Ureter (tissue), 1 donor: ENCODE results near the gene RNF148. TPM values are rescaled to one million over a fixed set of nuclear protein-coding genes. Genes with fewer than 3 reads are reported as not detected.
"Not testable (repeated sequence)": the region's sequence is repeated elsewhere in the genome, so short reads cannot be mapped to it uniquely, and the experiment has no call there.

ENCODE experiments used
- DNase-seq: peaks from one replicate; pipeline ENCODE4 v3.0.0-alpha.2; 2020; ENCODE audit warnings: low spot score
- total RNA-seq: library from RNA; stranded (reverse); gene quantifications from one replicate; pipeline ENCODE4 v1.2.4, GENCODE V29; 2023
- donor health status: DM: yes; HTN: yes; CAD: no.

RNF148 gene
- total RNA-seq, 1 donor from 2014 or later: 3.5 TPM

GRCh38 chr7:122689346-122690109, 13.2 kb downstream of the RNF148 start:
- DNase-seq: no peak

DNA sequence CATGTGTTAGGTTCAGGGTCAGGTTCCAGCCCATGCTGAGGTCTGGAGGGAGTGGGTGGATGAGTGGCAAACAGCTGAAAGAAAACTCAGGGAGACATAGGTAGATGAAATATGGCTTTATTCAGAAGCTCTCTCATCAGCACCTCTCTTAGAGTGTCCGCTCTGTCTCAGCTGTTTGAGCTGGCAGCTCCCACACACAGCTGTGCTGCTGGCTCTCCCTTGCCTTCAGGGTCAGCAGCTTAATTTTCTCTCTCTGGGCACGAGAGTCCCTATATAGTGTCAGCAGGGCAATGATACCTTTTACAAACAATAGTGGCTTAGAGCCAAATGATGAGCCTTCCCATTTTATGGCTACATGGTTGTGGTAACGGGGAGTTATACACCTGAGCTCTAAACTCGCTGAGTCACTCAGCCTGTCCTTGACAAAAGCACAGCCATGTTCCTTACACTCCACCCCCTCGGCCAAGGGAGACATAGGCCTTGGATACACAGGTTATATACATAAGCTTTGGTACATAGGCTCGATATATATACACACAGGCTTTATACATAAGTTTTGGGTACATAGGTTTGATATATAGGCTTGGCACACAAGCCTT, 14.2 kb downstream of the RNF148 start:
- DNase-seq: no peak

- DNase-seq: no peak
Measured at GRCh38 chr7:122686360-122686878, 16.3 kb downstream of the RNF148 start.

- no peak for DNase-seq
Measured at GRCh38 chr7:122684504-122684903, 18.2 kb downstream of the RNF148 start.

DNA sequence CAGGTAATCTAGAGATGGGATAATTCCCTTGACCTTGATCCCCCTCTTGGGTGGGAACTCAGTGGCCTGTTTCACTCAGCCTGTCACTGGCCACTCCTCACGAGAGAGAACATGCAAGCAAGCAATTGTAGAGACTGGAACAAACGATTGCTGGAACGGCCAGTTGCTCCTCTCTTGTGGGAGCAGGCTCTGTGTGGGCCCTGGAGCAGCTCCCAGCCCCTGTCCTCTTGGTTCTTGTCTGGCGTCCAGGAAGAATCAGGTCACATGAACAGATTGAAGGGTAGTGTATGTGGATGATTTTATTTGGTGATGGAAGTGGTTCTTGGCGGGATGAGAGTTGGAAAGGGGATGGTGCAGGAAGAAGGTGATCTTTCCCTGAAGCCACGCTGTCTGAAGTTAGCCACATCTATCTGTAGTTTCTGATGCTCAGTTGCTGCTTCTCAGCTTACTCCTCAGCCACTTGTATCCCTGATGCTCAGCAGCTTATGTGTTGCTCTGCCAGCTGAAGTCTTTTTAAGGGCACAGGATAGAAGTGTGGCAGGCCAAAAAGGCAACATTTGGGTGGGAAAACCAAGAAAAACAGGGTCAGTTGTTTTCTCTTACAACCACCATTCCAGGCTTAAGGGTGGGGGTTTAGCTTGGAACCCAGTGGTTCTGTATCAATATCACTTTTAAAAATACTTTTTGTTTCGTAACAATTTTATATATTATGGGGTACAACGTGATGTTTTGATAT, 19.7 kb downstream of the RNF148 start:
- DNase-seq: no peak

- DNase-seq: not testable (repeated sequence)
Measured at GRCh38 chr7:122681186-122681585, 21.5 kb downstream of the RNF148 start.

- no peak for DNase-seq
Measured at GRCh38 chr7:122679813-122680212, 22.9 kb downstream of the RNF148 start.

DNA sequence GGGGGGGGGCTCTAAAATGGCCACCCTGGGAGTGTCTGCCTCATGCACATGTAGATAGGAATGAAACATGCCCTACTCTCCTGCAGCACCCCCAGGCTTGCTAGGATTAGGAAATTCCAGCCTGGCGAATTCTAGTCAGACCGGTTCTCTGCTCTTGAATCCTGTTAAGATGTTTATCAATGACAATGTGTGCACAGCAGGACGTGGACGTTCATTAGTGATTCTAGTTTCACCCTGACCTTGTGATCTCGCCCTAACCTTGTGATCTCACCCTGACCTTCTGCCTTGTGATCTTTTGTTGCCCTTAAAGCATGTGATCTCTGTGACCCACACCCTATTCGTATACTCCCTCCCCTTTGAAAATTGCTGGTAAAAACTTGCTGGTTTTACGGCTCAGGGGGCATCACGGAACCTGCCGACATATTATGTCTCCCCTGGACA, 23.4 kb downstream of the RNF148 start:
- DNase-seq: not testable (repeated sequence)

GRCh38 chr7:122677149-122677548, 25.6 kb downstream of the RNF148 start:
- DNase-seq: no peak

- no peak for DNase-seq
Measured at GRCh38 chr7:122676466-122676865, 26.3 kb downstream of the RNF148 start.

DNA sequence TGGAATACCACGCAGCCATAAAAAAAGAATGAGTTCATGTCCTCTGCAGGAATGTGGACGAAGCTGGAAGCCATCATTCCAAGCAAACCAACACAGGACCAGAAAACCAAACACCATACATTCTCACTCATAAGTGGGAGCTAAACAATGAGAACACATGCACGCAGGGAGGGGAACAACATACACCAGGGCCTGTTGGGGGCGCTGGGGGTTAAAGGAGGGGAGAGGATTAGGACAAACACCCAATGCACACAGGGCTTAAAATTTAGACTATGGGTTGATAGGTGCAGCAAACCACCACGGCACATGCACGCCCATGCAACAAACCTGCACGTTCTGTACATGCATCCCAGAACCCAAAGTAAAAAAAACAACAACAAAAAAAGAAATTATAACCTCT, 27.1 kb downstream of the RNF148 start:
- DNase-seq: no peak

GRCh38 chr7:122675011-122675410, 27.7 kb downstream of the RNF148 start:
- no peak for DNase-seq

DNA sequence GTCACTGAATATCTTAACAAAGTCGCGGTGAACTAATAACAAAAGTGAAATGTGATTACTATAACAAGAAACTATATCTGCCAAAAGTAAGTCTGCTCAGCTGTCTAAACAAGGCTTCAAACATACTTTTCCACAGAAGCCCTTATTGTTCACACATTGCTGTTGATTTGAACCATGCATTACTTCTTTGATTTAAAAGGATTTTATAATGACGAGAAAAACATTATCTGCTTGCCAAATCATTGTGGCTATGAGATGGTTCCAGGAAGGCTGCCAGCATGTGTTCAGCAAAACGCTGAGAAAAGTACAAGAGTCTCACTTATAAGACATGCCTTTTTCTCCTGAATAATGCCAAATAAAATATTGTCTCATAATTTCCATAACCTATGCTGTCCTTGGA, 28.2 kb downstream of the RNF148 start:
- DNase-seq: no peak

DNA sequence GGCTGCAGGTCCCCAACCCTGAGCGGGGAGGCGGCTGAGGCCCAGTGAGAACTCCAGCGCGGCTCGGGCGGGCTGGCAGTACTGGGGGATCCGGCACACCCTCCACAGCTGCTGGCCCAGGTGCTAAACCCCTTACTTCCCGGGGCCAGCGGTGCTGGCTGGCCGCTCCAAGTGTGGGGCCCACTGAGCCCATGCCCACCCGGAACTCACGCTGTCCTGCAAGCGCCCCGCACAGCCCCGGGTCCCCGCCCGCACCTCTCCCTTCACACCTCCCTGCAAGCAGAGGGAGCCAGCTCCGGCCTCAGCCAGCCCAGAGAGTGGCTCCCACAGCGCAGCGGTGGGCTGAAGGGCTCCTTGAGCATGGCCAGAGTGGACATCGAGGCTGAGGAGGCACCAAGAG, 28.8 kb downstream of the RNF148 start:
- no peak for DNase-seq

DNA sequence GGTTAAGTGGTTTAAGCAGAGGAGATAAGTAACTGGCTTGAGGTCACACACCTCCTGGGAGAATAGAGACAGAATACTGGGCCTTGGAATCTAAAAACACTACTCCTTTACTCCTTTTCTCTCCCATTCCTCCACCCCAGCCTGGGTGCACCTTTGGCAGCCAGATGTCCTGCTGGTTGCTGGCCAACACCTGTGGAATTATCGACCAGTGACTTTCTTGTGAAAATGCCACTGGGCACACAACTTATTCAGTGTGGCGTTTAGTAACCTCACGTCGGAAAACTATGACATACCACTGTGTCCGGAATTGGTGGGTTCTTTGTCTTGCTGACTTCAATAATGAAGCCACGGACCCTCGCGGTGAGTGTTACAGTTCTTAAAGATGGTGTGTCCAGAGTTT, 30.2 kb downstream of the RNF148 start:
- DNase-seq: no peak

DNA sequence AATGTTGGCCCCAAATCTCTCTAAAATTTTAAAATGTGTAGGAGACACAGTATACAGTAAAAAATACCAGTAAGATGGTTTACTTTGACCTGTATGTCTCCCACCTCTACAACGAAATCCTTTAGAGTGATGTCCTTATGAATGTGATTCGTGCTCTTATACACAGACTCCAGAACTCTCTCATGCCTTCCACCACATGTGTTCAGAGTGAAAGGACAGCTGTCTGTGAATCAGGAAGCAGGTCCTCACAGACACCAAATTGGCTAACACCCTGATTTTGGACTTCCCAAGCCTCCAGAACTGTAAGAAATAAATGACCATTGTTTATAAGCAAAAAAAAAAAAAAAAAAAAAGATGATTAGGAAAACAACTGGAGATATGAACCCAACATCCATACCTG, 39.0 kb downstream of the RNF148 start:
- DNase-seq: no peak

- DNase-seq: no peak
Measured at GRCh38 chr7:122658856-122659255, 43.9 kb downstream of the RNF148 start.

- no peak for DNase-seq
Measured at GRCh38 chr7:122653685-122654084, 49.0 kb downstream of the RNF148 start.

DNA sequence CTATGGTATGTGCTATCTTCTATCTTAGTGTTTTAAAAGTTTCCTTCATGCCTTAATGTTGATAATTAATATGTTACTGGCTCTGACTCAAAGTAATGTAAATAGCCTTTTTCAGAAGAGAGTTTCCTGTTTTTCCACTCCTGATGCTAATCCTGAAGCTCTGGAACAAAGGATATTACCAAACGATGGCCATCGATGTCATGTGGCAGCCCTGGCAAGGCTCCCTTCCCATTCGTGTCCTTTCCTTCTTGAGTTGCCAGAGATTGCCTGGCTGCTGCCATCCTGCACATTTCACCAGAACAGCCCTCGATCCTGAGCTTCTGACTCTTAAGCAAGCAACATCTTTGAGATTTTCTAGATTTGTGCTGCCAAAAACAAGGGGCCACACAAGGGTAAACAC, 49.8 kb downstream of the RNF148 start:
- no peak for DNase-seq
